Panc1 (cell line): ENCODE results near the gene SLC6A17. TPM values are rescaled to one million over a fixed set of nuclear protein-coding genes. Genes with fewer than 3 reads are reported as not detected.

ENCODE experiments used
- ATAC-seq: fragments of 200-7000 bp; cut with Tn5 transposase; 2 replicates; pipeline ENCODE4 v1.9.1; 2020; ENCODE audit warnings: mild to moderate bottlenecking, moderate library complexity
- BruUV-seq: library from RNA; stranded (reverse); fragments of 400-500 nt; replicated peaks from 2 replicates; lab custom pipeline; 2021; lab: Mats Ljungman, UMichigan
- CTCF ChIA-PET: fragments of 300-600 bp; sonication (Branson Sonifier 250); formaldehyde crosslinking; loops from one replicate; lab custom pipeline; 2022; ENCODE audit warnings: antibody characterized with exemption; lab: Charles Lee
- POLR2A ChIA-PET: fragments of 300-600 bp; sonication (Branson Sonifier 250); formaldehyde crosslinking; loops from one replicate; lab custom pipeline; 2022; ENCODE audit warnings: antibody characterized with exemption; lab: Charles Lee
- DNase-seq: peaks from one replicate; pipeline ENCODE4 v3.0.0-alpha.2; 2010; ENCODE audit warnings: low read depth, low spot score
- H3K27ac ChIP-seq: 2 replicates; pipeline ENCODE4 v1.5.1; 2011; ENCODE audit warnings: mild to moderate bottlenecking, low read length, inconsistent platforms
- H3K27me3 ChIP-seq: fragments of 200-500 bp; sonication (Bioruptor generic); 2 replicates; pipeline ENCODE4 v1.6.0; 2014; ENCODE audit warnings: low read length, inconsistent platforms; ENCODE audit not compliant: control insufficient read depth, insufficient read depth
- H3K36me3 ChIP-seq: fragments of 200-500 bp; sonication (Bioruptor generic); 2 replicates; pipeline ENCODE4 v1.5.1; 2014; ENCODE audit warnings: inconsistent platforms, mild to moderate bottlenecking, low read length, moderate library complexity; ENCODE audit not compliant: control insufficient read depth, insufficient read depth
- H3K4me1 ChIP-seq: 2 replicates; pipeline ENCODE4 v1.5.1; 2011; ENCODE audit warnings: inconsistent platforms, mild to moderate bottlenecking, low read length, moderate library complexity; ENCODE audit not compliant: control insufficient read depth, insufficient read depth
- H3K4me3 ChIP-seq, 2 experiments: 2 replicates each; pipeline ENCODE4 v1.5.1; 2011 to 2012; ENCODE audit warnings: low read depth in 2 of 2, low read length in 2 of 2, mild to moderate bottlenecking in 2 of 2, inconsistent platforms in 1 of 2, moderate library complexity in 1 of 2
- H3K9me3 ChIP-seq: fragments of 200-500 bp; sonication (Bioruptor generic); 2 replicates; pipeline ENCODE4 v1.5.1; 2014; ENCODE audit warnings: low read depth, mild to moderate bottlenecking, inconsistent platforms, low read length, moderate library complexity; ENCODE audit not compliant: control insufficient read depth, insufficient read depth
- CTCF ChIP-seq: fragments of 450-650 bp; IDR thresholded peaks from 2 replicates; pipeline ENCODE4 v1.5.1; 2017; ENCODE audit warnings: mild to moderate bottlenecking
- POLR2AphosphoS5 ChIP-seq: IDR thresholded peaks from 2 replicates; pipeline ENCODE4 v1.6.1; 2012; ENCODE audit warnings: mild to moderate bottlenecking, low read depth, low read length, moderate library complexity
- REST ChIP-seq, 2 experiments: IDR thresholded peaks; 2 replicates each; pipeline ENCODE4 v1.6.1; 2011 to 2012; ENCODE audit warnings: low read depth in 2 of 2, control low read depth in 1 of 2, low read length in 1 of 2, mild to moderate bottlenecking in 1 of 2, moderate library complexity in 1 of 2; ENCODE audit not compliant: insufficient read depth in 1 of 2
- SIN3A ChIP-seq: IDR thresholded peaks from 2 replicates; pipeline ENCODE4 v1.6.1; 2012; ENCODE audit warnings: low read depth, mild to moderate bottlenecking, low read length, moderate library complexity, borderline replicate concordance; ENCODE audit not compliant: insufficient read depth
- TCF7L2 ChIP-seq: IDR thresholded peaks from 2 replicates; pipeline ENCODE4 v1.6.1; 2011; ENCODE audit warnings: mild to moderate bottlenecking, low read depth, low read length, inconsistent platforms
- in situ Hi-C: cut with HindIII; loops from 2 replicates; pipeline ENCODE4 v1.10.0; 2016; ENCODE audit warnings: low sequenced_read_pairs, low pct_unique_long_range_greater_than_20kb
- intact Hi-C: fragments of 100-400 bp; cut with micrococcal nuclease; formaldehyde crosslinking; loops from one replicate; pipeline ENCODE4 v1.10.0; 2022; ENCODE audit not compliant: unreplicated experiment
- total RNA-seq: library from RNA; stranded (reverse); gene quantifications from one replicate; pipeline ENCODE4 v1.2.1, GENCODE V29; 2021; ENCODE audit not compliant: unreplicated experiment

The SLC6A17 gene
- total RNA-seq, 1 experiment from 2014 or later, result 5.7 TPM

- H3K4me1 ChIP-seq, result no peaks in the 10 kb centered on the region
- TF ChIP-seq SIN3A, result no peak
- TF ChIP-seq TCF7L2, result no peak
- TF ChIP-seq CTCF, result no peak
- no peaks in the 10 kb centered on the region for H3K36me3 ChIP-seq
- ChIA-PET POLR2A (no interaction called here), CTCF (no interaction called here)
- in situ Hi-C loops (no loop called here), intact Hi-C loops (no loop called here)
- no peaks in the 10 kb centered on the region for H3K9me3 ChIP-seq
- no peak overlapping the region for H3K4me3 ChIP-seq
- DNase-seq (no peak), ATAC-seq (no peak)
- no peak overlapping the region for H3K27ac ChIP-seq
- H3K27me3 ChIP-seq, result no peaks in the 10 kb centered on the region
- BruUV-seq, result no TSS peak
Observed at GRCh38 chr1:110242062-110242461, 91.8 kb downstream of the SLC6A17 start.

GRCh38 chr1:110242731-110243130 is 92.4 kb downstream of the SLC6A17 start:
- no peak for TF ChIP-seq REST (IDR thresholded peaks at IDR 0.05; ENCODE audit: insufficient read depth in 1 of 2, low read depth in 2 of 2, low read length in 1 of 2)
- CTCF ChIA-PET, result no interaction called here
- no peak for ATAC-seq
- intact Hi-C loops (no loop called here), in situ Hi-C loops (no loop called here)
- Histone ChIP-seq H3K36me3 (no peaks in the 10 kb centered on the region), H3K27ac (no peak overlapping the region), H3K9me3 (no peaks in the 10 kb centered on the region), H3K4me3 (no peak overlapping the region), H3K27me3 (no peaks in the 10 kb centered on the region), H3K4me1 (no peaks in the 10 kb centered on the region)
- POLR2A ChIA-PET, result no interaction called here
- no TSS peak for BruUV-seq
- DNase-seq, result no peak

GRCh38 chr1:110243146-110243545 is 92.9 kb downstream of the SLC6A17 start:
- ATAC-seq, result no peak

More at GRCh38 chr1:110243146-110243545, 92.9 kb downstream of the SLC6A17 start:
- no peaks in the 10 kb centered on the region for H3K9me3 ChIP-seq
- TF ChIP-seq TCF7L2, result no peak
- no peak for TF ChIP-seq SIN3A
- no peak for TF ChIP-seq CTCF
- no peak for TF ChIP-seq POLR2AphosphoS5
- no peak for TF ChIP-seq REST (IDR thresholded peaks at IDR 0.05; ENCODE audit: insufficient read depth in 1 of 2, low read depth in 2 of 2, low read length in 1 of 2)
- CTCF ChIA-PET, result no interaction called here
- no peak overlapping the region for H3K4me3 ChIP-seq
- no peaks in the 10 kb centered on the region for H3K36me3 ChIP-seq
- BruUV-seq, result no TSS peak
- in situ Hi-C loops (no loop called here), intact Hi-C loops (no loop called here)
- H3K27me3 ChIP-seq, result no peaks in the 10 kb centered on the region
- H3K27ac ChIP-seq, result no peak overlapping the region
- no peak for DNase-seq
- POLR2A ChIA-PET, result no interaction called here
- no peaks in the 10 kb centered on the region for H3K4me1 ChIP-seq
